ENCODE data around the gene MRPL42. TPM values are rescaled to one million over a fixed set of nuclear protein-coding genes. Genes with fewer than 3 reads are reported as not detected.
A peak's percentile ranks its signal among the peaks of the same experiment; 100 is the strongest.

Gene MRPL42
- total and polyA plus RNA-seq, 2 donors, result 38.2 to 72.7 TPM

GRCh38 chr12:93441617-93442410 lies 25.5 kb upstream of the MRPL42 start, which contains the start of gene UBE2N:
Gene UBE2N, minus strand, starts transcription at chr12:93441947. Its CDS starts 63 bp downstream, at chr12:93441884.
- Histone ChIP-seq H3K4me3 (ENCODE audit: low read length in 2 of 2) (peak within 1 kb of the TSS; percentile 64 to 92), H3K9me3 (ENCODE audit: control insufficient read depth in 2 of 2, insufficient read depth in 1 of 2, low read length in 1 of 2) (no peaks in the 10 kb centered on the region), H3K36me3 (ENCODE audit: control insufficient read depth in 2 of 2, insufficient read depth in 2 of 2, low read length in 1 of 2) (no peaks in the 10 kb centered on the region), H3K27me3 (ENCODE audit: control insufficient read depth in 2 of 2, insufficient read depth in 1 of 2, low read length in 1 of 2) (no peaks in the 10 kb centered on the region), H3K4me1 (ENCODE audit: control insufficient read depth in 2 of 2, insufficient read depth in 2 of 2, low read length in 2 of 2) (peaks cover 20 to 28% of the 10 kb centered on the region in 2 donors), H3K27ac (ENCODE audit: low read depth in 1 of 2, low read length in 1 of 2) (peak within 1 kb of the TSS; percentile 82 to 96)
- WGBS, result under 1% methylated on average over 105 of the region's 105 CpGs
- DNase-seq (ENCODE audit: low read depth in 6 of 9, low spot score in 9 of 9), result peak; percentile 68 to 96 (median 90)

GRCh38 chr12:93442411-93443340 lies 24.6 kb upstream of the MRPL42 start:
- peak in 1 of 9 donors; percentile 25 for DNase-seq (ENCODE audit: low read depth in 6 of 9, low spot score in 9 of 9)
- Histone ChIP-seq H3K36me3 (ENCODE audit: control insufficient read depth in 2 of 2, insufficient read depth in 2 of 2, low read length in 1 of 2) (no peaks in the 10 kb centered on the region), H3K27ac (ENCODE audit: low read depth in 1 of 2, low read length in 1 of 2) (peak overlapping the region; percentile 77 to 96), H3K27me3 (ENCODE audit: control insufficient read depth in 2 of 2, insufficient read depth in 1 of 2, low read length in 1 of 2) (no peaks in the 10 kb centered on the region), H3K4me1 (ENCODE audit: control insufficient read depth in 2 of 2, insufficient read depth in 2 of 2, low read length in 2 of 2) (peaks cover 17 to 24% of the 10 kb centered on the region in 2 donors), H3K4me3 (ENCODE audit: low read length in 2 of 2) (peak overlapping the region; percentile 64 to 92), H3K9me3 (ENCODE audit: control insufficient read depth in 2 of 2, insufficient read depth in 1 of 2, low read length in 1 of 2) (no peaks in the 10 kb centered on the region)
- WGBS, result 13% methylated on average over 19 of the region's 19 CpGs

- no peak overlapping the region for H3K4me3 ChIP-seq (ENCODE audit: low read length in 2 of 2)
- H3K36me3 ChIP-seq (ENCODE audit: control insufficient read depth in 2 of 2, insufficient read depth in 2 of 2, low read length in 1 of 2), result no peaks in the 10 kb centered on the region
- H3K9me3 ChIP-seq (ENCODE audit: control insufficient read depth in 2 of 2, insufficient read depth in 1 of 2, low read length in 1 of 2), result no peaks in the 10 kb centered on the region
- peaks cover 10 to 26% of the 10 kb centered on the region in 2 donors for H3K4me1 ChIP-seq (ENCODE audit: control insufficient read depth in 2 of 2, insufficient read depth in 2 of 2, low read length in 2 of 2)
- 96% methylated on average over 4 of the region's 4 CpGs for WGBS
- DNase-seq (ENCODE audit: low read depth in 6 of 9, low spot score in 9 of 9), result no peak
- H3K27me3 ChIP-seq (ENCODE audit: control insufficient read depth in 2 of 2, insufficient read depth in 1 of 2, low read length in 1 of 2), result no peaks in the 10 kb centered on the region
- H3K27ac ChIP-seq (ENCODE audit: low read depth in 1 of 2, low read length in 1 of 2), result no peak overlapping the region
These were observed 23.7 kb upstream of the MRPL42 start for GRCh38 chr12:93443576-93443975.

GRCh38 chr12:93447555-93448290 lies 19.6 kb upstream of the MRPL42 start:
- no peak overlapping the region for H3K4me3 ChIP-seq (ENCODE audit: low read length in 2 of 2)
- peak overlapping the region; percentile 85 to 89 for H3K27ac ChIP-seq (ENCODE audit: low read depth in 1 of 2, low read length in 1 of 2)
- peaks cover 5 to 23% of the 10 kb centered on the region in 2 donors for H3K4me1 ChIP-seq (ENCODE audit: control insufficient read depth in 2 of 2, insufficient read depth in 2 of 2, low read length in 2 of 2)
- peak in 2 of 9 donors; percentile 27 to 69 for DNase-seq (ENCODE audit: low read depth in 6 of 9, low spot score in 9 of 9)
- 77% methylated on average over 4 of the region's 4 CpGs for WGBS
- no peaks in the 10 kb centered on the region for H3K27me3 ChIP-seq (ENCODE audit: control insufficient read depth in 2 of 2, insufficient read depth in 1 of 2, low read length in 1 of 2)
- no peaks in the 10 kb centered on the region for H3K36me3 ChIP-seq (ENCODE audit: control insufficient read depth in 2 of 2, insufficient read depth in 2 of 2, low read length in 1 of 2)
- no peaks in the 10 kb centered on the region for H3K9me3 ChIP-seq (ENCODE audit: control insufficient read depth in 2 of 2, insufficient read depth in 1 of 2, low read length in 1 of 2)

- DNase-seq (ENCODE audit: low read depth in 6 of 9, low spot score in 9 of 9), result peak in 1 of 9 donors; percentile 15
- Histone ChIP-seq H3K27me3 (ENCODE audit: control insufficient read depth in 2 of 2, insufficient read depth in 1 of 2, low read length in 1 of 2) (no peaks in the 10 kb centered on the region), H3K4me3 (ENCODE audit: low read length in 2 of 2) (no peak overlapping the region), H3K9me3 (ENCODE audit: control insufficient read depth in 2 of 2, insufficient read depth in 1 of 2, low read length in 1 of 2) (no peaks in the 10 kb centered on the region), H3K27ac (ENCODE audit: low read depth in 1 of 2, low read length in 1 of 2) (no peak overlapping the region), H3K36me3 (ENCODE audit: control insufficient read depth in 2 of 2, insufficient read depth in 2 of 2, low read length in 1 of 2) (no peaks in the 10 kb centered on the region), H3K4me1 (ENCODE audit: control insufficient read depth in 2 of 2, insufficient read depth in 2 of 2, low read length in 2 of 2) (peaks cover 5 to 20% of the 10 kb centered on the region in 2 donors)
- WGBS, result 95% methylated on average over 5 of the region's 5 CpGs
These were observed 18.5 kb upstream of the MRPL42 start for GRCh38 chr12:93448796-93449195.

- 91% methylated on average over 1 of the region's 1 CpG for WGBS
- DNase-seq (ENCODE audit: low read depth in 6 of 9, low spot score in 9 of 9), result peak in 1 of 9 donors; percentile 20
- Histone ChIP-seq H3K4me1 (ENCODE audit: control insufficient read depth in 2 of 2, insufficient read depth in 2 of 2, low read length in 2 of 2) (peaks cover 5 to 20% of the 10 kb centered on the region in 2 donors), H3K4me3 (ENCODE audit: low read length in 2 of 2) (no peak overlapping the region), H3K27ac (ENCODE audit: low read depth in 1 of 2, low read length in 1 of 2) (peak overlapping the region in 1 of 2 donors; percentile 18), H3K36me3 (ENCODE audit: control insufficient read depth in 2 of 2, insufficient read depth in 2 of 2, low read length in 1 of 2) (no peaks in the 10 kb centered on the region), H3K9me3 (ENCODE audit: control insufficient read depth in 2 of 2, insufficient read depth in 1 of 2, low read length in 1 of 2) (no peaks in the 10 kb centered on the region), H3K27me3 (ENCODE audit: control insufficient read depth in 2 of 2, insufficient read depth in 1 of 2, low read length in 1 of 2) (no peaks in the 10 kb centered on the region)
These were observed 18.0 kb upstream of the MRPL42 start for GRCh38 chr12:93449277-93449676.

GRCh38 chr12:93451423-93452158 lies 15.7 kb upstream of the MRPL42 start:
- no peak overlapping the region for H3K4me3 ChIP-seq (ENCODE audit: low read length in 2 of 2)
- DNase-seq (ENCODE audit: low read depth in 6 of 9, low spot score in 9 of 9), result no peak
- H3K27ac ChIP-seq (ENCODE audit: low read depth in 1 of 2, low read length in 1 of 2), result no peak overlapping the region
- 83% methylated on average over 3 of the region's 3 CpGs for WGBS
- H3K9me3 ChIP-seq (ENCODE audit: control insufficient read depth in 2 of 2, insufficient read depth in 1 of 2, low read length in 1 of 2), result no peaks in the 10 kb centered on the region
- H3K4me1 ChIP-seq (ENCODE audit: control insufficient read depth in 2 of 2, insufficient read depth in 2 of 2, low read length in 2 of 2), result peaks cover 5 to 20% of the 10 kb centered on the region in 2 donors
- no peaks in the 10 kb centered on the region for H3K27me3 ChIP-seq (ENCODE audit: control insufficient read depth in 2 of 2, insufficient read depth in 1 of 2, low read length in 1 of 2)
- no peaks in the 10 kb centered on the region for H3K36me3 ChIP-seq (ENCODE audit: control insufficient read depth in 2 of 2, insufficient read depth in 2 of 2, low read length in 1 of 2)

- no peaks in the 10 kb centered on the region for H3K27me3 ChIP-seq (ENCODE audit: control insufficient read depth in 2 of 2, insufficient read depth in 1 of 2, low read length in 1 of 2)
- no peak for DNase-seq (ENCODE audit: low read depth in 6 of 9, low spot score in 9 of 9)
- no peak overlapping the region for H3K27ac ChIP-seq (ENCODE audit: low read depth in 1 of 2, low read length in 1 of 2)
- no peaks in the 10 kb centered on the region for H3K36me3 ChIP-seq (ENCODE audit: control insufficient read depth in 2 of 2, insufficient read depth in 2 of 2, low read length in 1 of 2)
- no peaks in the 10 kb centered on the region for H3K9me3 ChIP-seq (ENCODE audit: control insufficient read depth in 2 of 2, insufficient read depth in 1 of 2, low read length in 1 of 2)
- 98% methylated on average over 5 of the region's 5 CpGs for WGBS
- H3K4me3 ChIP-seq (ENCODE audit: low read length in 2 of 2), result no peak overlapping the region
- H3K4me1 ChIP-seq (ENCODE audit: control insufficient read depth in 2 of 2, insufficient read depth in 2 of 2, low read length in 2 of 2), result peaks cover 0 to 6% of the 10 kb centered on the region in 2 donors
These were observed 13.7 kb upstream of the MRPL42 start for GRCh38 chr12:93453633-93454032.

Measured in thymus (tissue), 11 donors.